GM18520 (cell line): ENCODE results near the gene SH3BP4.

Experiments used
- ATAC-seq: cut with Tn5 transposase; IDR thresholded peaks from one replicate; pipeline ENCODE4 v1.9.1; 2021; ENCODE audit not compliant: unreplicated experiment

SH3BP4 gene

DNA sequence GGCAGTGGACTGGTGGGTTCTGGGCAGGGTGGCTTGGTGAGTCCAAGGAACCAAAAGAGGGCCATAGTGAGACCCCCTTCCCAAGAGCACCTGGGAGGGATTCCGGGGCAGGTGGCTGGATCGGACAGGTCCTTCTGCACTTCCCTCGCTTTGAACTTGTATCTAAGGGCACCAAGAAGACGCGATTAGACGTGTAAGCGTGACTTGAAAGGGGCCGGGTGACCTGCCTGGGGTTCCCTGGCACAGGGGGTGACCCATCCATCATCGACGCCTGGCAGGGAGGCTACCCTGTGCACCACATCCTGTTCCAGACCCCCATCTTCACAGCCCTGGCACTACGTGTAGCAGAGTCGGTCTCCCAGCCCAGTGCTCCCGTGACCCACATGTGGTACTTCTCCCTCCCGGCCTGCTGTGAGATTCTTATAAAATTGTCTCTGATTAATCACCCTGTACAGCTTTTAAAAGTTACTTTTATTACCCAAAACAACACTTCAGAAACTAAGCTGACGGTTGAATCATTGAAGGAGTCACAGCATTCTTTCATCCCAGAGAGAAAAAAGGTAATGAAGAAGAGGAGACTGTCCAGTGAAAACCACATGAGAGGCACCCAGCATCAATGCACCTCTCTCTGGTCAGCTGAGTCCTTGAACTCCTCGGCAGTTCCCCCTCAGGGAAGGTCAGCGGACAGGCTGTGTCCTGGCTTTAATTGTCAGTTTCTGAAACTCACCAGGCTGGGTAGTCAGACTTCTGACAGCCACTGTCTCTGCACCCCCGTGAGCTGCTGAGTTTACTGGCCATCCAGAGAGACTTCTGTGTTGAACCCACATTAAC lies 13.0 kb downstream of the SH3BP4 start:
- ATAC-seq, result no peak

DNA sequence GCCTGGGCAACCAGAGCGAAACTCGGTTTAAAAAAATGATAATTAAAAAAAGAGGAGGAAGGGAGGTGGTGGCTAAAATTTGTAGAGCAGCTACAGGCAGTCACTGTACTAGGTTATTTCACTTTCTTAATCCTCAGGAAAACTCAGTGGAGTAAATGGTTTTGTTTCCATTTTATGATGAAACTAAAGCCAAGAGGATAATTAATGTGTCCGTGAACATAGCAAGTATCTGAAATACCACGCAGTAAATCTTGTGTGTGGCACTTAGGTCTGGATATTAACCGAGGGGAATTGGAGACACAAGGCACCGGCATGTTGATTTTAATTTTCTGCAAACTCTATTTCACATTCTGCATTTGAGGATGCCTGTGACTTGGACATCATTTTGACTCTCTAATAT lies 14.5 kb downstream of the SH3BP4 start:
- no peak for ATAC-seq

DNA sequence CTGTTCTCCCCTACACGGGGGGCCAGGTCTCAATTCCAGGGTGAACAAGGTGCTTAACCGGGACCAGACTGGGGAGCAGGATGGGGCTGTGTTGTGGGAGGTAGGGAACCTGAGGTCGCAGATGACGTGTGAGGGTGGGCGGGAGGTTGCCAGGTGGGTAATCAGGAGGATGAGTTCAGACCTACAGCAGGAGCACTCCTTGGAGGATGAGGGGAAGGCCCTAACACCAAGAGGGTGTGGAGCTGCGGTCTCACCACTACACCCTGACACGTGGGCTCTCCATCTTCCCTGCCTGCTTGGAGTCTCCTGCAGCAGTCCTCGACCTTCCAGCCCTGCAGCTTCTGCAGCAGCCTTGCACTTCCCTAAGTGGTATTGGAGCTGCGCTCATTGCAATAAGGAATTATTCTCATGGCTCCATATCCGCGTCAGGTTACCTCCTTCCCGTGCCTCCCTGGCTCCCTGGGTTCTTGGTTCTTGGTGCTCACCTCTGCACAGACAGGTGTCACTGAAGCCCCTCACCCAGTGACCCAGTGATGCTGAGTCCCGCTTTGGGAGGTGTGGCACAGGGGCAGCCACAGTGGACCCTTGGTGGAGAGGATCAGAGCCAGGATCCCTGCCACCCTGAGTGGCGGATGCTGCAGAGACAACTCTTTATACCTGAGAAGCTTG lies 15.5 kb downstream of the SH3BP4 start:
- no peak for ATAC-seq

DNA sequence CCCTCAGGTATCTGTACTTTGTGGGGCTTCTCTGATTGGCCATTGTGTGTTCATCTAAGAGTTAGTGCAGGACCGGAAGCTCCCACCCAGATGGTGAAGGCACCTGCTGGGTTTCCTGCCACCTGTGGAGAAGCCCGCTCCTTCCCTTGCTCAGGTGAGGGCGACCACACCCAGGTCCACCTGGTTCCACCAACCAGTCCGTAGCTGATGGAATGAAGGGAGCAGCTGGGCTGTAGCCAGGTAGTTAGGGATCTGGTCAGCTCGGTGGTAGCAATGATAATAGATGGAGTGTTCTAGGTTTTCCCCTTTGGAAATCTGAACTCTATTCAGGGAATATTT lies 16.0 kb downstream of the SH3BP4 start:
- ATAC-seq, result no peak

DNA sequence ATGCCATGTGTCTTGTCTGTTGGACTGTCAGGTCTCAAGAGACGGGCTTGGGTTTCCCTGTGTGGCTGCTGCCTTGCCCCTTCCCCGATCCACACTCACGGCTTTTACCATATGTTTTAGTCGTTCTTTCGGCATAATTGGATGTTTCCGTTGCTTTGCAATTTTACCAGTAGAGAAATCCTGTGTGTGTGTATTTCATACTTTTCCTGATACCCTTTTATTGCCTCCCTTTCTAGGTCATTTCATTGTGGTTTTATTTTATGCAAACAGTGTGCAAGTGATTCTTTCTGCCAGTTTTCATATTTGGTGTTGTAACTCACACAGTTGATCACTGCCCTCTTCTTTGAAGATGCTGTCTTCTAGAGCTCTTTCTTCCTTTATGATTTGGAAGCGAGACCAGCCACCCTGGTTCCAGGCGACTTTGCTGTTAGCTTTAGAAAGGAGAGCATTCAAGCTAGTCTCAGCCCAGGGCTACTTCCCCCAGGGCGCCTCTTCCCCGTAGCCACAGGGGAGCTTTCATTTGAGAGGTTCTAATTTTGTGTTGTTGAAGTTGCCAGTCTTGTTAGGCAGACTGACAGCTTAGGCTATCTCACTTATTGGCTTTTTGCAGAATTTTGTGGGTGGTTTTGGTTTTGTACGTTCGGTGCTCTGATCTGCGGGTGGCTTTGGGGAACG lies 17.0 kb downstream of the SH3BP4 start:
- no peak for ATAC-seq

DNA sequence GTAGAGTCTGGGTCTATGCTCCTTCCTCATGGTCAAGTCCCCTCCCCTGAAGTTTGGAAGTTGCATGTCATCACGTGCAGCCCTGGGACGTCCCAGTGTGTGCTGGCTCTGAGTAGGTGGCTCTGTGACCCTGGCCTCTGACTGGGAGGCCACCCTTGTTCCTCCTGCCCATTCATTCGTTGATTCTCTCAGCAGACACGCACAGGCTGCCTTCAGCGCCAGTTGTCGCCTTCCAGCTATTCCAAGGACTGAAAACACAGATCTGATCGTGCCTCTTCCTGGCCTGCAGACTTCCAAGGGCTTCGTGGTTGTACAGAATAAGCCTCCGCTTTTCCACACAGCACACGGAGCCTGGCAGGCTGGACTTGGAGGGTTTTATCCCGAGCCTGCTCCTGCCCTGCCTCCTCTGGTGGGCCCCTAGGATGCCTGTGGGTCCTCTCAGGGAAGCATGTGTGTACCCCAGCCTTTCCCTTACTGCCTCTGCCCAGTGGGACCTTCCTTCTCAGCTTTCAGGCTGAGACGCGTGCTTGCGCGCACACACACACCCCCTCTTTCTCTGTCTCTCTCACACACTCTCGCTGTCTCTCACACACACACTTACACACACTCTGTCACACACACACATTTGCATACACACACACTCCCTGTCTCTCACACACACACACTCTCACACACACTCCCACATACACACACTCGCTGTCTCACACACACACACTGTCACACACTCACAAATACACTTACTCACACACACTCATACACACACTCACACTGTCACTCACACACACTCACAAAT lies 17.7 kb downstream of the SH3BP4 start:
- ATAC-seq, result no peak

DNA sequence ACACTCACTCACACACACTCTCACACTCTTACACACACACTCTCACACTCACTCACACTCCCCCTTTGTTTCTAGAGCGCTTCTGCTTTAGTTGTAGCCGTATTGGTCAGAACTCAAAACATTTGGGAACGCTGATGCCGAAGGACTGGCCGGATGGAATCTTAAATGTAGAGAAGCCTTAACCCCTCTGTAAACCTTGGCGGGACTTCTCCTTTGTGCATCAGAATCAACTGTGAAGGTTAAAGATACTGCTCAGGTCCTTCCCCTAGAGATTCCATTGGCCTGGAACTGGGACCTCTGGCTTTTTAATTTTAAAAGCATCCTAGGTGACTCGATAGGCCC lies 18.3 kb downstream of the SH3BP4 start:
- ATAC-seq, result no peak

DNA sequence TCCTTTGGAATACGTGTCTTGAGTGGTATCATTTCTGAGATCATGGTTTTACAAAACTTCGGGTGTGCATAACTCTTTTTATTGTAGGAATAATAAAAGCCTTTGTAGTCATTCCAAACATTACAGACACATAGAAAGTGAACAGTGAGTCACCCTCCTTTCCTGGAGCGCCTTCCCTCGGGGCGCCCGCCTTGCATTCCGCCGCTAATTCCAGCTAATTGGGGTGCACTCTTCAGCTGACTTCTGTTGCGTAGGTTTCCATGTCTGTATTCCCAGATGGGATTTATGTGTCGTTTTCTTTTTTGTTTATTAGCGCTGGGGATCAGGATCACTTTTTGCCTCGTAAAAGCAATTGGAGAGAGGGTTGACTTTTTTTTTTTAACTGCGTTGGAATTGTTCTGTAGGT lies 18.7 kb downstream of the SH3BP4 start:
- ATAC-seq, result no peak

DNA sequence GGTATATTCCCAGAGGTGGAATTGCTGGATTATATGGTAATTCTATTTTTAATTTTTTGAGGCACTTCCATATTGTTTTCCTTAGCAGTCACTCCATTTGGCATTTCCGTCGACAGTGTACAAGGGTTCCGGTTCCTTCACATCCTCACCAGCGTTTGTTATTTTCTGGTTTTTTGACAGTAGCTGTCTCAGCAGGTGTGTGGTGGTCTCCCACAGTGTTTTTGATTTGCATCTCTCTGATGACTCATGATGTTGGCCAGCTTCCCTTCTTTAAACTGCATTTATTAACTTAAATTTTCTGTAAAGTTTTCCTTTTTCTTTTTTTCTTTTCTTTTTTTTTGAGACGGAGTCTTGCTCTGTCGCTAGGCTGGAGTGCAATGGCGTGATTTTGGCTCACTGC lies 19.7 kb downstream of the SH3BP4 start:
- ATAC-seq, result no peak

DNA sequence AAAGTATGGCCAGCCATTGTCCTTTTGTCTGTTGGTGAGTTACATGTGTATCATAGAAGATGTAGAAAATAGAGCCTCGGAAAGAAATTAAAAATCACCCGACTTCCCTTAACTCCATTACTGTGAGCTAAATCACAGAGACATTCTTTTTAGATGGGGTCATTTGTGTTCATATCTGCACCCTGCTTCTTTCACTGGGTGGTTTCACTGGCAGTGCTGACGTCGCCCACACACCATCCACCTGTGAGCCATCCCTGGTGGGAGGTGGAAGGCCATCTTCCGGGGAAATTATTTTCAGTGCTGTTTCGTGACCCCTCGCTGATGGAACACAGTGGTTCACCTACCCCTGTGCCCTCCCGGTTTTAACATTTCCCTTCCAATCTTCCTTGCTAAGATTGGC lies 21.2 kb downstream of the SH3BP4 start:
- no peak for ATAC-seq

DNA sequence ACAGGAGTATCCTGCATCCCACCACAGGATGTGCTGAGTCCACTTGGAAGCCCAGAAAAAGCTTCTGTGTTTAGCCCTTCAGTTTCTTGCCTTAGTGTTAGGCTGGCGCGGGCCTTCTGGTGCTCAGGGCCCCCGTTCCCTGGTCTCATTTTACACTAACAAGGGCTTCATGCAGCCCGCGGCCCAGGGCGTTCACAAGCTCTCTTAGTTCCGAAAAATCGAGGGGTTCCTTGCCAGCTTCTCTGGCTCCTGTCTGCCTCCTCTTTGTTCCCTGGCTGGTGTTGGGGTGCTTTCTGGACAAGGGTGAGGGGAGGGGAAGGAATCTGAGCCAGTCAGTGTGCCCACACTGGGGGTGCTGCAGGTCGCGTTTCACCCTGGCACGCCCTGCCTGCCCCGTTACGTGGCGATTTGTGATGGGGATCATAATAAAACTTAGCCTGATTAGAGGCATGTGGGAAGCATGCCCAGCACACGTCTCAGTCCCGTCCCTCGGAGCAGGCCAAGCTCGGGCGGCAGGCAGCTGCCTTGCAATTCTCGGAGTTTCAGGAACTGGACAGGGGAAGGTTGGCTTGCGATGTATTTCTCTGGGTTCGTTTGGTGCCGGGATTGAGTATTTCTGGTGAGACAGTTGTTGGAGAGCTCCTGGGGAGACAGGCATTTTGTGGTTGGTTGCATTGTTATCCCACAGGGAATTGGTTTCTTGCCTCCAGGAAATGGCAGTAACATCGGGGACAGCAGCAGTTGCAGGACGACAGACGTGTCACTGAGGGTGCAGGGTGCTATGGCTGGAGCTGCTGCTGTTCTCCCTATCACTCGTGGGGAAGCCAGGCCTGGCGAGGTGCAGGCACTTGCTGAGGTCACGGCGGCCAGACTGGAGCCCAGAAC lies 22.9 kb downstream of the SH3BP4 start:
- ATAC-seq, result no peak

DNA sequence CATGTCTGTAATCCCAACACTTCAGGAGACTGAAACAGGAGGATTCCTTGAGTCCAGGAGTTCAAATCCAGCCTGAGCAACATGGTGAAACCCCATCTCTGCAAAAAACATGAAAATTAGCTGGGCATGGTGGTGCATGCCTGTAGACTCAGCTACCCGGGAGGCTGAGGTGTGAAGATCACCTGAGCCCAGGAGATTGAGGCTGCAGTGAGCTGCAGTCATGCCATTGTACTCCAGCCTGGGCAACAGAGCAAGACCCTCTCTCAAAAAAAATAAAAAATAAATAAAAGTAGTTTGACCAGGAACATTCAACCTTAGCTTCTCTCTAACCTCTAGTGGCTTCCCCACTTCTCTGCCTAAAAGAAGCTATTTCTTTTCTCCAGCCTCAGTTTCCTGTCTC lies 23.8 kb downstream of the SH3BP4 start:
- ATAC-seq, result no peak

DNA sequence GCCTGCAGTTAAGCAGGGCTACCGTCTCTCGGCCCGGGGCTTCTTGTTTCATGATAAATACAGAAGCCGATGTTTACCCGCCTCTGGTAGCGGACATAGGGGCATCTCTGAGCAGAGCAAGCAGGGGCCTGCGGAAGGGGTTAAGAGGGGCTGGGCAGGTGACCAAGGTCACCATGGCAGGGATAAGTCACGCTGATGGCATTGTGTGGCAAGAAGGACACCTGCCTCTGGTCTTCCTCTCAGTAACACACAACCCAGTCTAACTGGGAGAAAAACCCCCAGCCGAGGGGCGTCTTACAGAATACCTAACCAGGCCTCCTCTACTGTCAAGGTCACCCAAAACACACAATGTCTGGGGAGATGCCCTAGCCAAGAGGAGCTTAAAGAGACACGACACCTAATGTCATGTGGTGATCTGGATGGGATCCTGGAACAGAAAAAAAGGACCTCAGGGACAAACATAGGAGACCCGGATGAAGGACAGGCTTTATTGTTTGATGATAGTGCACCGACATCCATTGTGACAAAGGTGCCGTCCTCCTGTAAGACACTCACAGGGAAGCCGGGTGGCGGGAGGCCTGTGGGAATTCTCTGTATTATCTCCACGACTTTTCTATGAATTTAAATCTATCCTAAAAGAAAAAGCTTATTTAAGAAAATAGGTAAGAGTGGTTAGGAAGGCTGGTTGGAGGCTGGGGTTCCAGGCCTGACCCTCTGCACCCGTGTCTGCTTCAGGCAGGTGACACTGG lies 24.8 kb downstream of the SH3BP4 start:
- no peak for ATAC-seq

DNA sequence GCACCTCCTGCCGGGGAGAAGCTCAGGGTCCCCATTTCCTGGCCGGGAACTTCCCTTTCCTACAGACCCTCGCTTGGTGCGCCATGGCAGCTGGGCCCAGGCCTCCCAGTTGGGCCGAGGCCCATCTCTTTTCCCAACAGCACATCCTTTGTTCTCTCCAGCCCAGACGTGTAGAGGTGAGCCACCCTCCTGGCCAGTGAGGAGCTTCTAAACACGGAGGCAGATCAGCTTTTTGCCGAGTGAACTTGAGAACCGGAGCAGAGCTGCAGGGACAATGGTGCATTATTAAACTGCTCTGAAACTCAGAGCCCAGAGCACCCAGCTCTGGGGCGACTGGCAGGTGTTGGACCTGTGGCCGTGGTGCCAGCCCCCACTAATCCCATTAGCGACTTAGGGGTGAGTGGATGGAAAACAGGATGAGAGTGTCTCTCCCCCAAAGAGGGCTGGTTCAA lies 25.4 kb downstream of the SH3BP4 start:
- no peak for ATAC-seq

DNA sequence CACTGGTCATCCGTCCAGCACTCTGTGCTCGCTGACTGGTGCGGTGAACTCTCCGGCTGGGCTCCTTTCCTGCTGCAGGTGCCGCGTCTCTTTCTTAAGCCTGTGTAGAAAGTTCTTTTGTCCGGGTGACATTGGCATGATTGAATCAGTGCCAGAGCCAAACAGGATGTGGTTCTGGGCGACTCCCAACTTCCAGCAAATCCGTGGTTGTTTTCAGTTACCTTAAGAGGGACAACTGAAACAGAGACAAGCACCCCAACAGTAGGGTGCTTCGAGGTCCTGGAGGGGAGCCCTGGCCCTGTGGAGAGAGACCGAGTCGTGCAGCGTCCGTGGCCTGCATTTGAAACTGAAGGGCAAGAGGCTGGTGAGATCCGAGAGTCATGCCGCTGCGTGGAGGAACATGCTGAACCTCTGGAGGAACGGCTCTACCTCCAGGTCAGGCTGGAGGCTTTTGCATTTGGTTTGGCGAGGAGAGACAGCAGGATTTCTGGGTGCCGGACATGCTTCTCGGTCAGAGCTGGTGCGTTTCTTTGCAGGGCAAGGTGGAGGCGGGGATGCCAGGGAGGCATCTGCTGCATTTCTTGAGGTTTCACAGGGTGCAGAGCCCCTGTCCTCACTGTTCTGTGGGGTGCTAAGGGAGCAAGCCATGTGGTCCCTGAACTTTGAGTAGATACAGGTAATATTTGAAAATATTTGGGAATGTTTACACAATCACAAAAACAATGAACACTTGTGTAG lies 26.8 kb downstream of the SH3BP4 start:
- no peak for ATAC-seq

DNA sequence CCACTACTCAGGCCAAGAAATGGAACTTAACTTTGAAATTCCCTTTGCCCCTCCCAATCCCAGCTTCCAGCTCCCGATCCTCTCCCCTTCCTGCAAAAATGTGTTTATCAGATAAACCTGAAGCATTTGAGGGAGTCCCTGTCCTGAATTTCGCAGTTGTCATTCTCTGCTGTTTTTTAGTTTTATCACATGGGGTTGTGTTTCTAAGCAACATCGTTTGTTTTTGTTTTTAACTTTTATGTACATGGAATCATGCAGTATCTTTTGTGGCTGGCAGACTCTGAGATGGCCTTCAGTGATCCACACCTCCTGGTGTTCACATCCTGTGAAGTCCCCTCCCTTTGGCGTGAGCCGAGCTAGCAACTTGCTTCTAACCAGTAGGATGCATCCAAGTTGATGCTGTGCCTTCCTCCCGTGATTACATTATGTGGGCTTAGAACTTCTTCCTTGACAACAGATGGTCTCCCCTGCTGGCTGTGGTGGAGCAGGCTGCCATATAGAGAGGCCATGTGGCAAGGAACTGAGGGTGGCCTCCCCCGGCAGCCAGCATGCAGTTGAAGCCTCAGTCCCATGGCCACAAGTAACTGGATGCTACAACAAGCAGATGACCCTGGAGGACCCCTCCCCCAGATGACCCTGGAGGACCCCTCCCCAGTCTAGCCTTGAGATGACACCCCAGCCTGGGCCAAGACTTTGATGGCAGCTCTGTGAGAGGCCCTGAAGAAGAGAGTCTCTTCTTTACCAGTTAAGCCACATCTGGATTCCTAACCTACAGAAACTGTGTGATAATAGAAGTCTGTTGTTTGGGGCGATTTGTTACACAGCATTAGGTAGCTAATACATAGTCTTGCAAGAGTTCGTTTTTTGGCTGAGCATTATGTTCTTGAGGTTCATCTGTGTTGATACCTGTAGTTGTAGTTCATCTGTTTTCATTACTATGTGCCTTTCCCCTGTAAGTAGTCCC lies 27.7 kb downstream of the SH3BP4 start:
- no peak for ATAC-seq

DNA sequence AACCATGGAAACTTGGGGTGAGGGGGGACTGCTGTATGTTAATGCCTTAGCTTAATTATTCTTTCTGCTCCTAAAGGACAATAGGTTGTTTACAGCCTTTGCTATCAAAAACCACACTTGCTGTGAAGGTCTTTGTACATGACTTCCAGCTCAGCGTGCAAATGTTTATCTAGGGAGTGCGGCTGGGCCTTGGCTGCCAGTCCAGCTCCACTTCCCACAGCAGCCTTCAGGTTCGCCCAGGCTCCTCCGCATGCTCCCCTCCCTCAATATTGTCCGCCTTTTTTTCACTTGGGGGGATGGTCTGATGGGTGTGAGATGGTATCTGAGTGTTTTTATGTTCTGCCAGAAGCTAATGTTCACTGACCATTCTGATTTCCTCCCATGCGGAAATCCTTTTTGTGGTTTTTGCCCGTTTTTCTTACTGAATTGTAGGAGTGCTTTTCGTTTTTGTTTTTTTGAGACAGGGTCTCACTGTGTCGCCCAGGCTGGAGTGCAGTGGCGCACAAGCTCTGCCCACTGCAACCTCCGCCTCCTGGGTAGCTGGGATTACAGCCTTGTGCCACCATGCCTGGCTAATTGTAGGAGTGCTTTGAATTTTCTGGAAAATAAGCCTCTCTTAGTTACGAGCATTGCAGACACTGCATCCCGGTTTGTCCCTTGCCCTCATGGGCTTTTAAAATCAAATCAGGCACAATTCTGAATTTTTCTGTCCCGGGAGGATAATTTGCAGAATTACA lies 28.8 kb downstream of the SH3BP4 start:
- no peak for ATAC-seq
